Measurements from ENCODE around the gene NEDD4L. TPM values are rescaled to one million over a fixed set of nuclear protein-coding genes. Genes with fewer than 3 reads are reported as not detected.

The NEDD4L gene
- polyA plus RNA-seq, 1 of the 3 experiments (the other 2 are of a cell fraction), result 13.2 TPM

- 75% methylated on average over 6 of the region's 6 CpGs for WGBS (ENCODE audit: low lambda C conversion rate)
- Histone ChIP-seq H3K4me1 (ENCODE audit: control insufficient read depth in 1 of 2, insufficient read depth in 2 of 2, low read depth in 1 of 2, low read length in 1 of 2) (peaks cover 0 to 4% of the 10 kb centered on the region in 2 experiments; a peak in 1 of 4 replicates), H4K20me1 (ENCODE audit: insufficient read depth) (no peaks in the 10 kb centered on the region), H3K9ac (no peak overlapping the region), H3K79me2 (ENCODE audit: insufficient read depth) (no peaks in the 10 kb centered on the region), H3K9me2 (no peaks in the 10 kb centered on the region), H2AFZ (ENCODE audit: low read depth) (no peak overlapping the region), H3K9me3 (no peaks in the 10 kb centered on the region), H3K36me3 (replicated peaks in 1 of 2; ENCODE audit: control insufficient read depth in 1 of 2, insufficient read depth in 2 of 2, low read length in 1 of 2) (no peaks in the 10 kb centered on the region), H3K4me2 (no peak overlapping the region), H3K4me3 (ENCODE audit: low read depth in 2 of 2, low read length in 1 of 2) (no peak overlapping the region), H3K27me3 (ENCODE audit: insufficient read depth) (no peaks in the 10 kb centered on the region), H3K27ac (ENCODE audit: low read depth in 2 of 2, low read length in 1 of 2) (no peak overlapping the region), H3F3A (replicated peaks; ENCODE audit: insufficient read depth) (no peaks in the 10 kb centered on the region)
- POLR2A ChIA-PET, result no interaction called here
- CTCF ChIA-PET, result interaction anchor here (0.8 kb wide), 1 partner anchor 22 kb away, joined by 3 read pairs; no protein-coding TSS in a partner anchor
- TF ChIP-seq GATA2 (CRISPR knock-in tag; IDR thresholded peaks at IDR 0.05) (no peak), FOSL2 (IDR thresholded peaks at IDR 0.05; ENCODE audit: borderline replicate concordance, low read depth) (no peak), TAF1 (IDR thresholded peaks at IDR 0.05; ENCODE audit: borderline replicate concordance, low read depth, low read length) (no peak)
- TF ChIP-seq, protein P1, sequence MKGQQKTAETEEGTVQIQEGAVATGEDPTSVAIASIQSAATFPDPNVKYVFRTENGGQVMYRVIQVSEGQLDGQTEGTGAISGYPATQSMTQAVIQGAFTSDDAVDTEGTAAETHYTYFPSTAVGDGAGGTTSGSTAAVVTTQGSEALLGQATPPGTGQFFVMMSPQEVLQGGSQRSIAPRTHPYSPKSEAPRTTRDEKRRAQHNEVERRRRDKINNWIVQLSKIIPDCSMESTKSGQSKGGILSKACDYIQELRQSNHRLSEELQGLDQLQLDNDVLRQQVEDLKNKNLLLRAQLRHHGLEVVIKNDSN (IDR thresholded peaks at IDR 0.05; ENCODE audit: borderline replicate concordance, low read depth), result no peak
- TF ChIP-seq, protein P2, sequence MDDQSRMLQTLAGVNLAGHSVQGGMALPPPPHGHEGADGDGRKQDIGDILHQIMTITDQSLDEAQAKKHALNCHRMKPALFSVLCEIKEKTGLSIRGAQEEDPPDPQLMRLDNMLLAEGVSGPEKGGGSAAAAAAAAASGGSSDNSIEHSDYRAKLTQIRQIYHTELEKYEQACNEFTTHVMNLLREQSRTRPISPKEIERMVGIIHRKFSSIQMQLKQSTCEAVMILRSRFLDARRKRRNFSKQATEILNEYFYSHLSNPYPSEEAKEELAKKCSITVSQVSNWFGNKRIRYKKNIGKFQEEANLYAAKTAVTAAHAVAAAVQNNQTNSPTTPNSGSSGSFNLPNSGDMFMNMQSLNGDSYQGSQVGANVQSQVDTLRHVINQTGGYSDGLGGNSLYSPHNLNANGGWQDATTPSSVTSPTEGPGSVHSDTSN (IDR thresholded peaks at IDR 0.05), result no peak
- DNase-seq, result peak; percentile 26
Measured at GRCh38 chr18:58429442-58429841, 385.4 kb downstream of the NEDD4L start.

DNA sequence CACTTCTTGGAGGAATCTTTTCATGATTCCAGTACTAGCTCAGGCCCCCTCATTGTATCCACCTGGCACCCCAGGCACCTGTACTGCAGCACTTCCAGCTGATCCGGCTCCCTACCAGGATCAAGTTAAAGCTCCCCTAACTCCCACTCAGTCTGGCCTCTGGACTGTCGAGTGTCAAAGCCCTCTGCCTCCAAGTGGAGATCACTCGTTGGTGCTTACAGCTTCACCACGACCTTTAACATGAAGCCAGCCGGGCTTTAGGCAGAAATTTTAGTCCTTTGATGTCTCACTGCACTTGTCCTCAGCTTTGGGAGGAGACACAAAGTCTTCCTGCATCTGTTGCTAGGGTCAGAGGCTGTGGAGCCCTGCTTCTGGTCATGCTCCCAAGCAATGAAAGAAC is 387.2 kb downstream of the NEDD4L start:
- Histone ChIP-seq H3K9ac (no peak overlapping the region), H3K36me3 (replicated peaks in 1 of 2; ENCODE audit: control insufficient read depth in 1 of 2, insufficient read depth in 2 of 2, low read length in 1 of 2) (no peaks in the 10 kb centered on the region), H3K9me2 (no peaks in the 10 kb centered on the region), H3K9me3 (no peaks in the 10 kb centered on the region), H3K4me2 (no peak overlapping the region), H2AFZ (ENCODE audit: low read depth) (no peak overlapping the region), H3K4me3 (ENCODE audit: low read depth in 2 of 2, low read length in 1 of 2) (no peak overlapping the region), H3K79me2 (ENCODE audit: insufficient read depth) (no peaks in the 10 kb centered on the region), H3F3A (replicated peaks; ENCODE audit: insufficient read depth) (no peaks in the 10 kb centered on the region), H3K27ac (ENCODE audit: low read depth in 2 of 2, low read length in 1 of 2) (no peak overlapping the region), H4K20me1 (ENCODE audit: insufficient read depth) (no peaks in the 10 kb centered on the region), H3K27me3 (ENCODE audit: insufficient read depth) (no peaks in the 10 kb centered on the region), H3K4me1 (ENCODE audit: control insufficient read depth in 1 of 2, insufficient read depth in 2 of 2, low read depth in 1 of 2, low read length in 1 of 2) (peaks cover 0 to 4% of the 10 kb centered on the region in 2 experiments; a peak in 1 of 4 replicates)
- POLR2A ChIA-PET, result no interaction called here
- 45% methylated on average over 5 of the region's 5 CpGs for WGBS (ENCODE audit: low lambda C conversion rate)
- CTCF ChIA-PET, result interaction anchor here (1.2 kb wide), 2 partner anchors 10 to 333 kb away, joined by 3 to 4 read pairs; no protein-coding TSS in a partner anchor
- no peak for DNase-seq
- TF ChIP-seq GATA2 (CRISPR knock-in tag; IDR thresholded peaks at IDR 0.05), result no peak
- no peak for TF ChIP-seq RFX5 (IDR thresholded peaks at IDR 0.05; ENCODE audit: low read length)
- TF ChIP-seq FOXJ3 (CRISPR knock-in tag; IDR thresholded peaks at IDR 0.05), result no peak
- no peak for TF ChIP-seq CTCF (IDR thresholded peaks at IDR 0.05)
- TF ChIP-seq CHD2 (IDR thresholded peaks at IDR 0.05; ENCODE audit: low read length, partially characterized antibody), result no peak
- TF ChIP-seq TAF1 (IDR thresholded peaks at IDR 0.05; ENCODE audit: borderline replicate concordance, low read depth, low read length), result no peak
- no peak for TF ChIP-seq SIN3A (IDR thresholded peaks at IDR 0.05; ENCODE audit: borderline replicate concordance, low read depth, low read length)
- no peak for TF ChIP-seq ZBTB33 (IDR thresholded peaks at IDR 0.05; ENCODE audit: borderline replicate concordance, low read depth)
- TF ChIP-seq SMC3 (IDR thresholded peaks at IDR 0.05; ENCODE audit: low read depth, low read length), result no peak
- TF ChIP-seq ELF1 (IDR thresholded peaks at IDR 0.05), result no peak
- no peak for TF ChIP-seq EP300 (IDR thresholded peaks at IDR 0.05; ENCODE audit: borderline replicate concordance in 1 of 2, low read depth in 1 of 2, low read length in 1 of 2)
- no peak for TF ChIP-seq RXRA (IDR thresholded peaks at IDR 0.05; ENCODE audit: borderline replicate concordance, low read depth)
- no peak for TF ChIP-seq RAD21 (IDR thresholded peaks at IDR 0.05; ENCODE audit: low read length)
- no peak for TF ChIP-seq FOXM1 (IDR thresholded peaks at IDR 0.05; ENCODE audit: low read depth)
- TF ChIP-seq MEF2A (IDR thresholded peaks at IDR 0.05; ENCODE audit: borderline replicate concordance, low read depth), result no peak
- no peak for TF ChIP-seq REST (IDR thresholded peaks at IDR 0.05; ENCODE audit: low read depth, low read length)

Measured in SK-N-SH (cell line).